Measurements from ENCODE around the gene DUSP7.

DUSP7 gene

DNA sequence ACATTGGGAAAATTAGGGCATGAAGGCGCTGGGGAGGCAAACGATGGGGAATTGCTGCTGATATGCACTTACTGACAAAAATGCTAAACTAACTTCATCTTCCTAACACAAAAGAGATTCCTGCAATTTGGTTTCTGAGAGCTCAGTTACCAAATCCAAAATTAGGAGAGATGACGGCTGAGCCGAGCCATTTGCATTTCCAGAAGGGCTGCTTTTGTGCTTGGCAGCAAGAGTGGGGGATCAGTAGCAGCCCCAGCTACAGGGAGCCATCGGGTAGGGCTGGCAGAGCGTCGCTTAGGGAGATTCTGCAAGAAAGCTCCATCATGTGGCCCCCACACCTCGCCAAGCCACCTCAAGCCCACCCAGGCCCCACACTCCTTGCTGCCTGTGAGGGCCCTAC is 16.1 kb upstream of the DUSP7 start:
- FAIRE-seq, result no peak

GRCh38 chr3:52072020-52072419 is 15.6 kb upstream of the DUSP7 start:
- TF ChIP-seq POLR2AphosphoS5 (IDR thresholded peaks at IDR 0.05; ENCODE audit: low read depth, low read length), result no peak
- no peak for TF ChIP-seq TAF1 (IDR thresholded peaks at IDR 0.05; ENCODE audit: borderline replicate concordance, low read depth, low read length)
- no peak for TF ChIP-seq POLR2A (IDR thresholded peaks at IDR 0.05; ENCODE audit: low read depth, low read length)
- FAIRE-seq, result no peak
- DNase-seq (ENCODE audit: insufficient read length), result no peak

More for the DNA sequence above, 16.1 kb upstream of the DUSP7 start:
- TF ChIP-seq TAF1 (IDR thresholded peaks at IDR 0.05; ENCODE audit: borderline replicate concordance, low read depth, low read length) (no peak), POLR2A (IDR thresholded peaks at IDR 0.05; ENCODE audit: low read depth, low read length) (no peak), POLR2AphosphoS5 (IDR thresholded peaks at IDR 0.05; ENCODE audit: low read depth, low read length) (no peak)
- DNase-seq (ENCODE audit: insufficient read length), result no peak

- FAIRE-seq (no peak), DNase-seq (ENCODE audit: insufficient read length) (no peak)
- TF ChIP-seq POLR2AphosphoS5 (IDR thresholded peaks at IDR 0.05; ENCODE audit: low read depth, low read length), result no peak
- no peak for TF ChIP-seq POLR2A (IDR thresholded peaks at IDR 0.05; ENCODE audit: low read depth, low read length)
- no peak for TF ChIP-seq TAF1 (IDR thresholded peaks at IDR 0.05; ENCODE audit: borderline replicate concordance, low read depth, low read length)
Measured at GRCh38 chr3:52070724-52071621, 14.6 kb upstream of the DUSP7 start.

DNA sequence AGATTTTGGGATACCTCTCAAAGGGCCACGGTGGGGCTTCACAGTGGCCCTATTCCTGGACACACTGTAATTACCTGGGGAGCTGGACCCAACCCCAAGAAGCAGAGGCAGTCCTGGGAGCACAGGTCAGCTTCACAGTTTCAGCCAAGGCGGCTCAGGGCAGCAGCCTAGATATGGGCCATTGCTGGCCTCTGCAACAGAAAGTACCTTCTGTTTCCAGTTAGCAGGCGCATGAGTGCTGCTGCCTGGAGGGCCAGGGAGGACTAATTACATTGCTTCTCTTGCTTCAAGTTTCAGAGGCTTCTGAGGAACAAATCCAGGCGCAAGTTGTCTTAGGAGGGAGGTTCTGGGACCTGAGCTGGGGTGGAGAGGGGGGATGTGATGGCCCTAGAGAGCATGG is 13.5 kb upstream of the DUSP7 start:
- no peak for TF ChIP-seq POLR2A (IDR thresholded peaks at IDR 0.05; ENCODE audit: low read depth, low read length)
- no peak for TF ChIP-seq POLR2AphosphoS5 (IDR thresholded peaks at IDR 0.05; ENCODE audit: low read depth, low read length)
- no peak for TF ChIP-seq TAF1 (IDR thresholded peaks at IDR 0.05; ENCODE audit: borderline replicate concordance, low read depth, low read length)

GRCh38 chr3:52069135-52069534 is 12.8 kb upstream of the DUSP7 start:
- DNase-seq (ENCODE audit: insufficient read length) (no peak), FAIRE-seq (no peak)
- TF ChIP-seq POLR2A (IDR thresholded peaks at IDR 0.05; ENCODE audit: low read depth, low read length) (no peak), TAF1 (IDR thresholded peaks at IDR 0.05; ENCODE audit: borderline replicate concordance, low read depth, low read length) (no peak), POLR2AphosphoS5 (IDR thresholded peaks at IDR 0.05; ENCODE audit: low read depth, low read length) (no peak)

More for the DNA sequence above, 13.5 kb upstream of the DUSP7 start:
- FAIRE-seq, result no peak
- no peak for DNase-seq (ENCODE audit: insufficient read length)

DNA sequence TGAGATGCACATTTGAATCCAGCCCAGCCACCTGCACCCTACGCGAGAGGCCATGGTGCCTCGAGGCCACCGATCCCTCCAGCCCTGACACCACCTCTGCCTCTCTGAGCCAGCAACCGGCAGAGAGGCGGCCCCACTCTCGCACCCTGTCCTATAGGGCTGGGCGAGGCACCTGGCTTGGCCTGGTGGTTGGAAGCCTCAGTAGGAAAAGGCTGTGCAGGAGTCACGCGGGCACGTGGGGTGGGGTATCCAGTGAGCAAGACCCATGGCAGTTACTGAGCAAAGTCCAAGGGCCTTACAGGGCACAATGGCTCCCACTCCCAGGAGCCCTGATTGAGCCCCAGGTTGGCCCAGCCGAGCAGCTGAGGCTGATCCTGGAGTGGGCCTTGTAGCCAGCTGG is 12.4 kb upstream of the DUSP7 start:
- no peak for TF ChIP-seq TAF1 (IDR thresholded peaks at IDR 0.05; ENCODE audit: borderline replicate concordance, low read depth, low read length)
- no peak for TF ChIP-seq POLR2AphosphoS5 (IDR thresholded peaks at IDR 0.05; ENCODE audit: low read depth, low read length)
- TF ChIP-seq POLR2A (IDR thresholded peaks at IDR 0.05; ENCODE audit: low read depth, low read length), result no peak
- DNase-seq (ENCODE audit: insufficient read length) (no peak), FAIRE-seq (no peak)

- DNase-seq (ENCODE audit: insufficient read length) (no peak), FAIRE-seq (no peak)
- no peak for TF ChIP-seq POLR2A (IDR thresholded peaks at IDR 0.05; ENCODE audit: low read depth, low read length)
Measured at GRCh38 chr3:52068055-52068571, 11.7 kb upstream of the DUSP7 start.

- DNase-seq (ENCODE audit: insufficient read length), result no peak
- TF ChIP-seq POLR2AphosphoS5 (IDR thresholded peaks at IDR 0.05; ENCODE audit: low read depth, low read length) (no peak), TAF1 (IDR thresholded peaks at IDR 0.05; ENCODE audit: borderline replicate concordance, low read depth, low read length) (no peak), POLR2A (IDR thresholded peaks at IDR 0.05; ENCODE audit: low read depth, low read length) (no peak)
- no peak for FAIRE-seq
Measured at GRCh38 chr3:52067526-52067925, 11.2 kb upstream of the DUSP7 start.

DNA sequence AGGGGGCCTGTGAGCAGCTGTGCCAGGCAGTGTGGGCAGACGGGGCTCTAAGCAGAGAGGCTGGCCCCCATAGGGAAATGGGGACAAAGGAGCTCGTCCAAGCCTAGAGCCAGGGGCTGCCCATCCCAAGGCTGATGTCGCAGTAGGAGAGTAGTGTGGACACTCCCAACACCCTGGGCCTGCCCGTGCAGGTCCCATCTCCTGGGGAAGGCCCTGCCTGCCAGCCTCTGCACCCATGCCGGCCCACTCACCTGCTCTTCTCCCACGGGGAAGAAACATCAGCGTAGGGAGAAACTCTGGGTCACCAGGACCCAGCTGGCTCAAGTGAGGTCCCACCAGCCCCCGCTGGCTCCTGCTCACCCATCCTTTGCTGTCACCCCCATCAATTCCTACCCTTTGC is 10.7 kb upstream of the DUSP7 start:
- FAIRE-seq (no peak), DNase-seq (ENCODE audit: insufficient read length) (no peak)
- no peak for TF ChIP-seq TAF1 (IDR thresholded peaks at IDR 0.05; ENCODE audit: borderline replicate concordance, low read depth, low read length)
- TF ChIP-seq POLR2A (IDR thresholded peaks at IDR 0.05; ENCODE audit: low read depth, low read length), result no peak
- no peak for TF ChIP-seq POLR2AphosphoS5 (IDR thresholded peaks at IDR 0.05; ENCODE audit: low read depth, low read length)

GRCh38 chr3:52065264-52065756 is 8.9 kb upstream of the DUSP7 start:
- TF ChIP-seq POLR2AphosphoS5 (IDR thresholded peaks at IDR 0.05; ENCODE audit: low read depth, low read length) (no peak), POLR2A (IDR thresholded peaks at IDR 0.05; ENCODE audit: low read depth, low read length) (no peak), TAF1 (IDR thresholded peaks at IDR 0.05; ENCODE audit: borderline replicate concordance, low read depth, low read length) (no peak)
- no peak for FAIRE-seq
- no peak for DNase-seq (ENCODE audit: insufficient read length)

DNA sequence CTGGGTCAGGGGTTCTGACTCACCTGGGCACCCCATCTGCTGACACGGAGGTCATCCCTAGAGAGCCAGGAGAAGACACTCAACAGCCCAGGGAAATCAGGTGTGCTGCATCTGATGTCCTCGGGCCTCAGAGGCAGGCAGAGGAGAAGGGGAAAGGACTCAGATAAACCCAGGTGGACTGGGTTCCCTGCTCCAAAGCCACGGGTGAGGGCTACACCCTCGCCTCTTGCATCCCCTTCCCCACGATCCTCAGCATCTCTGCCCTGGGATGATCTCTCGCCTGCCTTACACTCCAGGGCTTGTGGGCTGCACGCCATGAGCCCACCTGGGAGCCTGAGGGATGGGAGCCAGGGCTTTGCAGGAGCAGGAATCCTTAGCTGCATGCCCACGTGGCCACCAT is 8.2 kb upstream of the DUSP7 start:
- DNase-seq (ENCODE audit: insufficient read length), result no peak
- FAIRE-seq, result no peak
- TF ChIP-seq POLR2A (IDR thresholded peaks at IDR 0.05; ENCODE audit: low read depth, low read length), result no peak
- TF ChIP-seq TAF1 (IDR thresholded peaks at IDR 0.05; ENCODE audit: borderline replicate concordance, low read depth, low read length), result no peak
- no peak for TF ChIP-seq POLR2AphosphoS5 (IDR thresholded peaks at IDR 0.05; ENCODE audit: low read depth, low read length)
